GM19035 (cell line): Measurements from ENCODE around the gene SNX11.

Experiments used
- ATAC-seq: cut with Tn5 transposase; IDR thresholded peaks from one replicate; pipeline ENCODE4 v1.9.1; 2021; ENCODE audit not compliant: unreplicated experiment

The SNX11 gene

DNA sequence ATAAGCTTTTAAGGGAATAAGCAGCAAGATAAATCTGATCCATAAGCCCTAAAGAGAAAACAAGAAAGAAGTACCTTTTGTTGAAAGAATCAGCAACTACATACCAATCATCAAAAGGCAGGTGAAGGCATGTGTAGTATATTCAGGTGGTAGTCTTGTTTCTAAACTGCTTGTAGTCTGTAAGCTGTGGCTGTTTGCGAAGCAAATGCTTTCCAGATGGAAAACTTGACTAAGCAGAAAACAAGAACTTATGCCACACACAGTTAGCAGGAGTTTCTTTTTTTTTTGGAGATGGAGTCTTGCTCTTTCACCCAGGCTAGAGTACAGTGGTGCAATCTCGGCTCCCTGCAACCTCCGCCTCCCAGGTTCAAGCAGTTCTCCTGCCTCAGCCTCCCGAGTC, 12.0 kb upstream of the SNX11 start:
- ATAC-seq: no peak

DNA sequence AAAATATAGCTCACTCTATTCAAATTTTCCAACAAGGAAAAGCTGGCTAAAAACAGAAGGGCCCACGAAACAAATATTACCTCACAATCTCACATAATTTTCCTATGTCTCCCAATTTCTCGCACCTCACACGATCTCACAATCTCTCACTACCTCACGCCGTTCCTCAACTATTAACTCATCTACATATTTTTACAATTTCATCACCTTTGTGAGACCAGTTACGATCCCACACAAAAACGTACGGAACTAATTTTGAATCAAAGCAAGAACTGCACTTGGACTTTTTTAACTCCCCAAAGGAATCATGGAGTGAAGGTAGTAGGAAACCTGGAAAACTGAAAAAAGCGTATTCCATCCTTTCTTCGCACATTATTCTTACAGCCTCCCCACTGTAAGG, 7.4 kb upstream of the SNX11 start:
- ATAC-seq: no peak

DNA sequence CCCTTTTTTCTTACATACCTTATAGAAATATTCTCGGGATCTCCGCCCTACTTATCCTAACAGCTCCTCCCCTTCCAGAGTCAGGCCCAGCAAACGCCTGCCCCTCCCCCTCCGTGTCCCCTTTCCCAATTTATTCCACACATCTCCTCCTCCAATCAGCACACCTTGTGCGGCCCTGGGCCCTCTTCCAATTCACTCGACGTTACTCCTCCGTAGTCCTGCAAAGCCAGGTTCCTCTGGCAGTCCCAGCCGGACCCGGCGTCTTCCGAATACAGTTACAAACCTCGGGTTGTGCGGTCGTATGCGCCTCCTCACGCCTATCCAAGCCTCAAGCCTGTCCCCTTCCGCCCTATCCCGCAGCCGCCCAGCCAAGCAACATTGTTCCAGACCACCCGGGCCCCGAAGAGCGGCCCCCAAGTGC, 7.0 kb upstream of the SNX11 start:
- ATAC-seq: no peak

- peak; percentile 88 for ATAC-seq
These were observed 6.4 kb upstream of the SNX11 start, which contains the start of gene CBX1 for GRCh38 chr17:48101012-48101720. Gene CBX1, minus strand, starts transcription at chr17:48101478. Its CDS starts 24,474 bp downstream, at chr17:48077004.

- ATAC-seq: no peak
These were observed 5.4 kb upstream of the SNX11 start for GRCh38 chr17:48102043-48102750.

DNA sequence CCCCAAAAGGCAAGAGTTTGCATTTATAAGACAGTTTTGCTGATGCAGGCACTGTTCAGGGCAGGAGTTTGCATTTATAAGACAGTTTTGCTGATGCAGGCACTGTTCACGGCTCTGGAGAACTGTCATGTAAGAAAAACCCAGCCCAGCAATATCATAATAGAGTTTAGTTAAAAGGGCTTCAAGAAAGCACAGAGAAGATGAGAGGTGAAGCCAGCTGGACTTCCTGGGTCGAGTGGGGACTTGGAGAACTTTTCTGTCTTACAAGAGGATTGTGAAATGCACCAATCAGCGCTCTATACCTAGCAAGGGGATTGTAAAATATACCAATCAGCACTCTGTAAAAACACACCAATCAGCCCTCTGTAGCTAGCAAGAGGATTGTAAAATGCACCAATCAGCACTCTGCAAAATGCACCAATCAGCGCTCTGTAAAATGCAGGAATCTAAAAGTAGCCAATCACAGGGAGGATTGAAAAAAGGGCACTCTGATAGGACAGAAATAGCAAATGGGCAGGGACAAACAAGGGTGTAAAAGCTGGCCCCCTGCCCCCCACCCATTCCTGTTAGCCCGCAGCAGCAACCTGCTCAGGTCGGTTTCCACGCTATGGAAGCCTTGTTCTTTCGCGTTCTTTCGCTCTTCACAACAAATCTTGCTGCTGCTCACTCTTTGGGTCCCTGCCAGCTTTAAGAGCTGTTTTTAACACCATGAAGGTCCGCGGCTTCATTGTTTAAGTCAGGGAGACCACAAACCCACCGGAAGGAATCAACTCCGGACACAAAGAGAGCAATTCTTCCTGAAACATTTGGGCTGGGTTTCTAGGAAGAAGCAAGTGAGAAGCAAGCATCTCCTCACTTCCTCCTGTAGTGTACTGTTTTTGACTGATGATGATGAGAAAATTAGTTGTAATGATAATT, 4.5 kb upstream of the SNX11 start:
- no peak for ATAC-seq

GRCh38 chr17:48104440-48104839, 3.1 kb upstream of the SNX11 start:
- ATAC-seq: no peak

DNA sequence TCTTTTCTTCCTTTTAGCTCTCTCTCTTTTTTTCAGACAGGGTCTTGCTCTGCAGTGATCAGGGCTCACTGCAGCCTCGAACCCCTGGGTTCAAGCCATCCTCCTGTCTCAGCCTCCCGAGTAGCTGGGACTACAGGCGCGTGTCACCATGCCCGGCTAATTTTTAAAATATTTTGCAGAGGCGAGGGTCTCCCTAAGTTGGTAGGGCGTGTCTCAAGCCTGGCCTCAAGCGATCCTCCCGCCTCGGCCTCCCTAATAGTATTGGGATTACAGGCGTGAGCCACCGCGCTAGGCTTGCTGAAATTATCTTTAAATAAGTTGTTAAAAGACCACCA, 797 bp upstream of the SNX11 start:
- no peak for ATAC-seq

DNA sequence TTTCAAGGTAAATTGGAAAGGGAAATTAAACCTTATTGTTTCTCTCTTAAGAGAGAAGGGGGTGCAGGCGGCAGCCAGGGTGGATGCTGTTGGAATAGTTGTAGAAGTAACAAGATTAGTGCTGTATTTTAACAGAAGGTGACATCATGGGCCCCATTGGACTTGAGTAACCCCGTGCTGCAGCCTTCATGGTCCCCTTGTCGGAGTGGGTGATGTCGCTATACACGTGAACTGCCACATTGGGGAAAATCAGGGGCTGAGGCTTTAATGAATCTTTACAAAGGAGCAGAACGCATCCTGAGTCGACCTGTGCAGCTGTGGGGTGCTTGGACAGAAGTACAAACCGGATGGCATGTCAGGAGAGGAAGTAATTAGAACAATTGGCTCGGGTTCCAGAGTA, 3.2 kb downstream of the SNX11 start:
- no peak for ATAC-seq

- ATAC-seq: no peak
These were observed 4.3 kb downstream of the SNX11 start for GRCh38 chr17:48111937-48112241.

GRCh38 chr17:48113201-48113676, 5.7 kb downstream of the SNX11 start:
- ATAC-seq: no peak

DNA sequence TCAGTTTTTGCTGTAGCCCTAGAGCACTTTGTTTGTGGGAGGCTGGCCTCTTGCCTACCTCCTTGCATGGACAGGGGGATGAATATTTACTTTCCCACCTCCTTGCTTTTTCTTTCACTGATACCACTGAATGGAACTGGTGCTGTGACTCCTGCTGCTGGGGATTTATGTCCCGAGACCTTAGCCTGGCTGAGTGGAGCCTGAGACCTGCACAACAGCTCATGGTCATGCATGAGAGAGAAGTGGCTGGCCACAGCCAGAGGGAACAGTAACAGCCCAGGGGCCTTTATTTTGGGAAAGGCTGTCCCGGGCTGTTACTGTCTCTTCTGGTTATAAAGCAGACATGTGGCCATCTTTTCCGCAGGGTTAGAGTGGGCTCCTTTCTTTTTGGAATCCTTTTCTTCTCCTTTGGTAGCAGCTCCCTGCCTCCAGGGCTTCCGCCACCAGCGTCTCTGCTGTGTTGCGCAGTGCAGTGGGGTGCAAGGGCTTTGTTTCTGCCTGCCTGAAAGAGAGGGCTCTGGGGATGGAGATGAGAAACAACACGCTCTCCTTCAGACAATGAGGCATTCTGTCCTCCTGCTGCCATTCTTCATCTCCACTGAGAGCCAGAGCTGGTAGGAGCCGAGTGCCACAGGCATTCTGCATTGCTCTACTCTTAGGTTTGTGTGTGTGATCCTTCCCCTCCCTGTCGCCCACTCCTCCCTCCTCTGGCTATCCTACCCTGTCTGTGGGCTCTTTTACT, 14.5 kb downstream of the SNX11 start:
- no peak for ATAC-seq

- no peak for ATAC-seq
These were observed 15.1 kb downstream of the SNX11 start for GRCh38 chr17:48122665-48123045.

- no peak for ATAC-seq
These were observed 15.5 kb downstream of the SNX11 start for GRCh38 chr17:48123111-48123510.

GRCh38 chr17:48123776-48124388, 16.3 kb downstream of the SNX11 start:
- ATAC-seq: no peak

DNA sequence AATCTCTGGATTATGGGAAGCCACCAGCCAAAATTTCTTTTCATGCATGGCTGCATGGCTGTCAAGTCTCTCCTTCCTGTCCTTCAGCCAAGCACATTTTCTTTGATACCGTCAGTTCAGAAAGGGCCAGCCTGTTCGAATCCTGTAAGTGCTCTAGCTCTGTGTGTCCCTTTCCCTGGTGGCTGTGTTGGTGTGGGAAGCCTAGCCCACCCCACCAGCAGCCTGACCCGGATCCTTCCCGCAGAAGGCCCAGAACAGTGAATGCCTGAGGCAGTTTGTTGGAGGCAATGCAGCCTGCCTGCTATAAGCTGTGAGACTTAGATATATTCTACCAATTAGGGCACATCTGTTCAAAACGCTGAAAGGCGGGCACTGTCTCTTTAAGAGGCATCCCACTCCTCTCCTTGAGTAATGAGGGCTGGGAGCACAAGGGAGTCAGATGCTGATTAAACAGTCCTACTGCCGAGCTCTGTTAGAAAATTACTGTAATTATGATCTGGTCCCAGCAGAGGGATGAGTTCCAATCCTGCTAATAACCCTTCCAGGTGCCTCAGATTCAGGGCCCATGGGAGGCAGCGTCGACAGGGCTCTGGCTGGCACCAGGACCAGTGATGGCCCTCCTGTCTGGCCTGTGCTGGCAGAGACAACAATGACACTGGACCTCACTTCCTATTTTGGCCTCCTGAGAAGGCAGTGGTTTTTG, 18.4 kb downstream of the SNX11 start:
- ATAC-seq: no peak

GRCh38 chr17:48126532-48126850, 18.9 kb downstream of the SNX11 start:
- ATAC-seq: no peak

DNA sequence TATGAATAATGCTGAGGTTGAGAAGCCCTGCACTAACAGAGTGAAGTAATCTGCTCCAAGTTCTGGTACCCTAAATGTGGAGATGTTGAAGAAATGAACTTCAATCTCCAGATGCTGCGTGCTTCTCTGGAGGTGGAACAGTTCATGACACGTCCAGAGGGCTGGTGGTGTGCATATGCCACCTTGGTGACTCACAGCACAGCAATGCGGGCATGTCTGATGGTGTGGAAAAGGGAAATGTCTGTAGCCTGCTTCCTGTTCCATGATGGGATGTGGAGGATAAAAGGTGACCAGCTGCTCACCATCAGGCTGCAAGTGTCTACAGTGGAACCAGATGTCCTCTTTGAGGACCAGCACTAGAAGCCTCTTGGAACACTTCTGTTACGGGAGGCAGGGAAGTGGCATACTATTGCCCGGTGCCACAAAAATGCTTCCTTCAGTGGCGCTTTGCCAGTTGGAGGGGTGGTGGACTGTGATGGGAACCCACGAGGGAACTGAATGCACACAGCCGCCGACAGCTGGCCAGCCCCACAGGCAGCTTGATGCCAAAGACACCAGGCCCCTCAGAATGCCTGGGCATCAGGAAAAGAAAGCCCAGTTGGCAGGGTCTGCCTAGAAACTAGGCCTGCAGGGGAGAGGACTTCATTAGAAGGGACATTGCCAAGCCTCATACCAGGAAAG, 19.9 kb downstream of the SNX11 start:
- ATAC-seq: no peak

- no peak for ATAC-seq
These were observed 20.8 kb downstream of the SNX11 start for GRCh38 chr17:48128400-48128799.

DNA sequence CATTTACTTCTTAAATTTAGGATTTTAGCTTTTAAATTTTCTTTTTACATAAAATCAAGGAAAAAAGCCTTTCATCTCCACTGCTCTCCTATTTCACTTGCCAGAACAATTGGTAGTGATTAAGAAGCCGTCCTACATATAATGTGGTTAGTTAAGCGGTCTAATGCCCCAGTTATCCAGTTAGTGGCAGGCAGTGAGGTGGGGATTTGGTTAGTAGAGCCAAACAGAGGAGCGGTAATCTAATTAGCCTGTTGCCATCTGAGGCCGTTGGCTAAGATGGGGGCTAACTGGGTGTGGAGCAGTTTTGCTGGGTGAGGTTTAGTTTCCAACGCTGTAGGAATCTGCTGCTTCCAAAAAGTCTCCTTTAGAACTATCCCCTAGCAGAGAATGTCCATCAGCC, 22.4 kb downstream of the SNX11 start:
- ATAC-seq: no peak
